ENCODE measurements around the gene TCP1. TPM values are rescaled to one million over a fixed set of nuclear protein-coding genes. Genes with fewer than 3 reads are reported as not detected.

Gene TCP1
- total and polyA plus RNA-seq, 2 experiments from 2014 or later: 222 to 346 TPM

- TF ChIP-seq, protein P1, sequence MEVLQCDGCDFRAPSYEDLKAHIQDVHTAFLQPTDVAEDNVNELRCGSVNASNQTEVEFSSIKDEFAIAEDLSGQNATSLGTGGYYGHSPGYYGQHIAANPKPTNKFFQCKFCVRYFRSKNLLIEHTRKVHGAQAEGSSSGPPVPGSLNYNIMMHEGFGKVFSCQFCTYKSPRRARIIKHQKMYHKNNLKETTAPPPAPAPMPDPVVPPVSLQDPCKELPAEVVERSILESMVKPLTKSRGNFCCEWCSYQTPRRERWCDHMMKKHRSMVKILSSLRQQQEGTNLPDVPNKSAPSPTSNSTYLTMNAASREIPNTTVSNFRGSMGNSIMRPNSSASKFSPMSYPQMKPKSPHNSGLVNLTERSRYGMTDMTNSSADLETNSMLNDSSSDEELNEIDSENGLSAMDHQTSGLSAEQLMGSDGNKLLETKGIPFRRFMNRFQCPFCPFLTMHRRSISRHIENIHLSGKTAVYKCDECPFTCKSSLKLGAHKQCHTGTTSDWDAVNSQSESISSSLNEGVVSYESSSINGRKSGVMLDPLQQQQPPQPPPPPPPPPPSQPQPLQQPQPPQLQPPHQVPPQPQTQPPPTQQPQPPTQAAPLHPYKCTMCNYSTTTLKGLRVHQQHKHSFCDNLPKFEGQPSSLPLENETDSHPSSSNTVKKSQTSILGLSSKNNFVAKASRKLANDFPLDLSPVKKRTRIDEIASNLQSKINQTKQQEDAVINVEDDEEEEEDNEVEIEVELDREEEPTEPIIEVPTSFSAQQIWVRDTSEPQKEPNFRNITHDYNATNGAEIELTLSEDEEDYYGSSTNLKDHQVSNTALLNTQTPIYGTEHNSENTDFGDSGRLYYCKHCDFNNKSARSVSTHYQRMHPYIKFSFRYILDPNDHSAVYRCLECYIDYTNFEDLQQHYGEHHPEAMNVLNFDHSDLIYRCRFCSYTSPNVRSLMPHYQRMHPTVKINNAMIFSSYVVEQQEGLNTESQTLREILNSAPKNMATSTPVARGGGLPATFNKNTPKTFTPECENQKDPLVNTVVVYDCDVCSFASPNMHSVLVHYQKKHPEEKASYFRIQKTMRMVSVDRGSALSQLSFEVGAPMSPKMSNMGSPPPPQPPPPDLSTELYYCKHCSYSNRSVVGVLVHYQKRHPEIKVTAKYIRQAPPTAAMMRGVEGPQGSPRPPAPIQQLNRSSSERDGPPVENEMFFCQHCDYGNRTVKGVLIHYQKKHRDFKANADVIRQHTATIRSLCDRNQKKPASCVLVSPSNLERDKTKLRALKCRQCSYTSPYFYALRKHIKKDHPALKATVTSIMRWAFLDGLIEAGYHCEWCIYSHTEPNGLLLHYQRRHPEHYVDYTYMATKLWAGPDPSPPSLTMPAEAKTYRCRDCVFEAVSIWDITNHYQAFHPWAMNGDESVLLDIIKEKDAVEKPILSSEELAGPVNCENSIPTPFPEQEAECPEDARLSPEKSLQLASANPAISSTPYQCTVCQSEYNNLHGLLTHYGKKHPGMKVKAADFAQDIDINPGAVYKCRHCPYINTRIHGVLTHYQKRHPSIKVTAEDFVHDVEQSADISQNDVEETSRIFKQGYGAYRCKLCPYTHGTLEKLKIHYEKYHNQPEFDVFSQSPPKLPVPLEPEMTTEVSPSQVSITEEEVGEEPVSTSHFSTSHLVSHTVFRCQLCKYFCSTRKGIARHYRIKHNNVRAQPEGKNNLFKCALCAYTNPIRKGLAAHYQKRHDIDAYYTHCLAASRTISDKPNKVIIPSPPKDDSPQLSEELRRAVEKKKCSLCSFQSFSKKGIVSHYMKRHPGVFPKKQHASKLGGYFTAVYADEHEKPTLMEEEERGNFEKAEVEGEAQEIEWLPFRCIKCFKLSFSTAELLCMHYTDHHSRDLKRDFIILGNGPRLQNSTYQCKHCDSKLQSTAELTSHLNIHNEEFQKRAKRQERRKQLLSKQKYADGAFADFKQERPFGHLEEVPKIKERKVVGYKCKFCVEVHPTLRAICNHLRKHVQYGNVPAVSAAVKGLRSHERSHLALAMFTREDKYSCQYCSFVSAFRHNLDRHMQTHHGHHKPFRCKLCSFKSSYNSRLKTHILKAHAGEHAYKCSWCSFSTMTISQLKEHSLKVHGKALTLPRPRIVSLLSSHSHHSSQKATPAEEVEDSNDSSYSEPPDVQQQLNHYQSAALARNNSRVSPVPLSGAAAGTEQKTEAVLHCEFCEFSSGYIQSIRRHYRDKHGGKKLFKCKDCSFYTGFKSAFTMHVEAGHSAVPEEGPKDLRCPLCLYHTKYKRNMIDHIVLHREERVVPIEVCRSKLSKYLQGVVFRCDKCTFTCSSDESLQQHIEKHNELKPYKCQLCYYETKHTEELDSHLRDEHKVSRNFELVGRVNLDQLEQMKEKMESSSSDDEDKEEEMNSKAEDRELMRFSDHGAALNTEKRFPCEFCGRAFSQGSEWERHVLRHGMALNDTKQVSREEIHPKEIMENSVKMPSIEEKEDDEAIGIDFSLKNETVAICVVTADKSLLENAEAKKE (CRISPR knock-in tag; IDR thresholded peaks at IDR 0.05): no peak
- TF ChIP-seq, protein P2, sequence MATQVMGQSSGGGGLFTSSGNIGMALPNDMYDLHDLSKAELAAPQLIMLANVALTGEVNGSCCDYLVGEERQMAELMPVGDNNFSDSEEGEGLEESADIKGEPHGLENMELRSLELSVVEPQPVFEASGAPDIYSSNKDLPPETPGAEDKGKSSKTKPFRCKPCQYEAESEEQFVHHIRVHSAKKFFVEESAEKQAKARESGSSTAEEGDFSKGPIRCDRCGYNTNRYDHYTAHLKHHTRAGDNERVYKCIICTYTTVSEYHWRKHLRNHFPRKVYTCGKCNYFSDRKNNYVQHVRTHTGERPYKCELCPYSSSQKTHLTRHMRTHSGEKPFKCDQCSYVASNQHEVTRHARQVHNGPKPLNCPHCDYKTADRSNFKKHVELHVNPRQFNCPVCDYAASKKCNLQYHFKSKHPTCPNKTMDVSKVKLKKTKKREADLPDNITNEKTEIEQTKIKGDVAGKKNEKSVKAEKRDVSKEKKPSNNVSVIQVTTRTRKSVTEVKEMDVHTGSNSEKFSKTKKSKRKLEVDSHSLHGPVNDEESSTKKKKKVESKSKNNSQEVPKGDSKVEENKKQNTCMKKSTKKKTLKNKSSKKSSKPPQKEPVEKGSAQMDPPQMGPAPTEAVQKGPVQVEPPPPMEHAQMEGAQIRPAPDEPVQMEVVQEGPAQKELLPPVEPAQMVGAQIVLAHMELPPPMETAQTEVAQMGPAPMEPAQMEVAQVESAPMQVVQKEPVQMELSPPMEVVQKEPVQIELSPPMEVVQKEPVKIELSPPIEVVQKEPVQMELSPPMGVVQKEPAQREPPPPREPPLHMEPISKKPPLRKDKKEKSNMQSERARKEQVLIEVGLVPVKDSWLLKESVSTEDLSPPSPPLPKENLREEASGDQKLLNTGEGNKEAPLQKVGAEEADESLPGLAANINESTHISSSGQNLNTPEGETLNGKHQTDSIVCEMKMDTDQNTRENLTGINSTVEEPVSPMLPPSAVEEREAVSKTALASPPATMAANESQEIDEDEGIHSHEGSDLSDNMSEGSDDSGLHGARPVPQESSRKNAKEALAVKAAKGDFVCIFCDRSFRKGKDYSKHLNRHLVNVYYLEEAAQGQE (IDR thresholded peaks at IDR 0.05; ENCODE audit: unreplicated experiment): no peak
- no peak for TF ChIP-seq EZH2phosphoT487 (IDR thresholded peaks at IDR 0.05; ENCODE audit: unreplicated experiment)
- TF ChIP-seq STAT1 (IDR thresholded peaks at IDR 0.05; ENCODE audit: unreplicated experiment): no peak
Observed at GRCh38 chr6:159833556-159833955, 44.2 kb upstream of the TCP1 start (continued).

DNA sequence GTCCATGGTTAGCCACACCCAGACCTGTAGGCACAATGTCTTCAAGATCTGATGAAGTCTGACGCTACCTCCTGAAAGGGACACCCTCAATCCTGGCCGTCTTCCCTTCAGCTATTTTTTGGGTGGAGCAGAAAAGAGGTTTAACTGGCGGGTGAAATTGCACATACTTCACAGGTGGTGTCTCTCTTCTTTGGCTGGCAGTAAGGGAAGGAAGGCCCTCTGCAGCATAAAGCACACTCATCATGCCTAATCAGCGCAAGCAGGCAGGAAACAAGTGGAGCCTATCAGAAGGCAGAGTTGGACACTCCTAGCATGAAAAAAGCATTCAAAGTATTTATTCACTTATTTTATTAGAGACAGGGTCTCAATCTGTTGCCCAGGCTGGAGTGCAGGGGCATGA lies 43.5 kb upstream of the TCP1 start:
- Histone ChIP-seq H3K27ac (ENCODE audit: low read depth) (no peak overlapping the region), H3K27me3 (ENCODE audit: insufficient read depth) (no peaks in the 10 kb centered on the region), H3K4me2 (no peak overlapping the region), H3K4me3 (no peak overlapping the region), H3F3A (replicated peaks; ENCODE audit: low read depth) (no peaks in the 10 kb centered on the region), H3K9me2 (ENCODE audit: insufficient read depth) (no peaks in the 10 kb centered on the region), H4K20me1 (replicated peaks; ENCODE audit: insufficient read depth) (no peaks in the 10 kb centered on the region), H3K79me2 (replicated peaks; ENCODE audit: insufficient read depth) (no peaks in the 10 kb centered on the region), H3K4me1 (ENCODE audit: insufficient read depth) (peaks cover 39% of the 10 kb centered on the region), H2AFZ (no peak overlapping the region), H3K36me3 (ENCODE audit: insufficient read depth) (no peaks in the 10 kb centered on the region)
- no peak for DNase-seq (ENCODE audit: low spot score)
- Mint-ChIP-seq H3K27me3 (ENCODE audit: insufficient read depth, low read depth, poor library complexity) (peaks cover 14% of the 10 kb centered on the region), H3K27ac (no peak overlapping the region), H3K9me3 (peaks cover 8% of the 10 kb centered on the region; the same call in 1 of the 3 replicates), H3K4me3 (no peak overlapping the region), H3K36me3 (ENCODE audit: low read depth) (peaks cover 8% of the 10 kb centered on the region; the same call in 2 of the 3 replicates), H3K4me1 (peaks cover 66% of the 10 kb centered on the region)
- no peak for ATAC-seq
- TF ChIP-seq JUNB (IDR thresholded peaks at IDR 0.05; ENCODE audit: unreplicated experiment): no peak
- TF ChIP-seq, protein P3, sequence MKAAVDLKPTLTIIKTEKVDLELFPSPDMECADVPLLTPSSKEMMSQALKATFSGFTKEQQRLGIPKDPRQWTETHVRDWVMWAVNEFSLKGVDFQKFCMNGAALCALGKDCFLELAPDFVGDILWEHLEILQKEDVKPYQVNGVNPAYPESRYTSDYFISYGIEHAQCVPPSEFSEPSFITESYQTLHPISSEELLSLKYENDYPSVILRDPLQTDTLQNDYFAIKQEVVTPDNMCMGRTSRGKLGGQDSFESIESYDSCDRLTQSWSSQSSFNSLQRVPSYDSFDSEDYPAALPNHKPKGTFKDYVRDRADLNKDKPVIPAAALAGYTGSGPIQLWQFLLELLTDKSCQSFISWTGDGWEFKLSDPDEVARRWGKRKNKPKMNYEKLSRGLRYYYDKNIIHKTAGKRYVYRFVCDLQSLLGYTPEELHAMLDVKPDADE (IDR thresholded peaks at IDR 0.05): no peak
- TF ChIP-seq, protein P4, sequence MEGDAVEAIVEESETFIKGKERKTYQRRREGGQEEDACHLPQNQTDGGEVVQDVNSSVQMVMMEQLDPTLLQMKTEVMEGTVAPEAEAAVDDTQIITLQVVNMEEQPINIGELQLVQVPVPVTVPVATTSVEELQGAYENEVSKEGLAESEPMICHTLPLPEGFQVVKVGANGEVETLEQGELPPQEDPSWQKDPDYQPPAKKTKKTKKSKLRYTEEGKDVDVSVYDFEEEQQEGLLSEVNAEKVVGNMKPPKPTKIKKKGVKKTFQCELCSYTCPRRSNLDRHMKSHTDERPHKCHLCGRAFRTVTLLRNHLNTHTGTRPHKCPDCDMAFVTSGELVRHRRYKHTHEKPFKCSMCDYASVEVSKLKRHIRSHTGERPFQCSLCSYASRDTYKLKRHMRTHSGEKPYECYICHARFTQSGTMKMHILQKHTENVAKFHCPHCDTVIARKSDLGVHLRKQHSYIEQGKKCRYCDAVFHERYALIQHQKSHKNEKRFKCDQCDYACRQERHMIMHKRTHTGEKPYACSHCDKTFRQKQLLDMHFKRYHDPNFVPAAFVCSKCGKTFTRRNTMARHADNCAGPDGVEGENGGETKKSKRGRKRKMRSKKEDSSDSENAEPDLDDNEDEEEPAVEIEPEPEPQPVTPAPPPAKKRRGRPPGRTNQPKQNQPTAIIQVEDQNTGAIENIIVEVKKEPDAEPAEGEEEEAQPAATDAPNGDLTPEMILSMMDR (conservative IDR thresholded peaks at IDR 0.05; ENCODE audit: low read depth in 2 of 2): no peak

Data from GM23338 (cell line).